SH-SY5Y (cell line): Measurements from ENCODE around the gene ADGB.

Experiments
- GATA2 ChIP-seq: IDR thresholded peaks from 2 replicates; pipeline ENCODE4 v1.6.1; 2011; ENCODE audit warnings: mild to moderate bottlenecking, low read depth, low read length
- GATA3 ChIP-seq: IDR thresholded peaks from 2 replicates; pipeline ENCODE4 v1.6.1; 2011; ENCODE audit warnings: low read depth, mild to moderate bottlenecking, low read length, moderate library complexity

- TF ChIP-seq GATA2, result no peak
- no peak for TF ChIP-seq GATA3
Observed at GRCh38 chr6:146805546-146806325, 207.0 kb downstream of the ADGB start.
